ENCODE data around the gene DNLZ. TPM values are rescaled to one million over a fixed set of nuclear protein-coding genes. Genes with fewer than 3 reads are reported as not detected.
A peak's percentile ranks its signal among the peaks of the same experiment; 100 is the strongest.

The DNLZ gene
- total and polyA plus RNA-seq, 9 of the 15 experiments (the other 6 are each of a cell fraction or from before 2014, with no cell fraction given), result 0.17 to 44.6 (median 3.4) TPM

DNA sequence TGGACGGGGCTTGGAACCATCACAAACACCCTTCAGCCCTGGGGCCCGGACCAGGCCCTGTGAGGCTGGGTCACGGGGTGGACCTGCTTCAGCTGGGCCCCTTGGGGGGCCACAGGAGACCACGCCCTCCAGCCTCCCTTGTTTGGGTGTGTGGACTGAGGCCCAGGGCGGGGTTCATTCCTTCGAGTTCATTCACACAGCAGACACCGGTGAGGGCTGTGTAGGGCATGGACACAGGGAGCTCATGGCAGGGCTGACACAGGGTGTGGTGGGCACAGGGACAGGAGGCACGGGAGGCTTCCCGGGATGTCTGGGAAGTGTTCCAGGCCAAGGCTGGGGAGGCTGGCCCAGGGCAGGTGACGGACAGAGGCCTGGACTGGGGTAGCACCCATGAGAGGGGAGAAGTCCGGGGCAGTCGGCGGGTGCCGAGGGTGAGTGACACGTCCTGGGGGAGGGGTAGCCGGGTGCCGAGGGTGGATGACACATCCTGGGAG is 8.9 kb downstream of the DNLZ start:
- H3K4me3 ChIP-seq, result no peak overlapping the region

More for the DNA sequence above, 8.9 kb downstream of the DNLZ start:
- no peak for TF ChIP-seq BMI1 (IDR thresholded peaks at IDR 0.05; ENCODE audit: low read length)
- no peak for TF ChIP-seq BRD4 (IDR thresholded peaks at IDR 0.05)
- TF ChIP-seq, protein P1, sequence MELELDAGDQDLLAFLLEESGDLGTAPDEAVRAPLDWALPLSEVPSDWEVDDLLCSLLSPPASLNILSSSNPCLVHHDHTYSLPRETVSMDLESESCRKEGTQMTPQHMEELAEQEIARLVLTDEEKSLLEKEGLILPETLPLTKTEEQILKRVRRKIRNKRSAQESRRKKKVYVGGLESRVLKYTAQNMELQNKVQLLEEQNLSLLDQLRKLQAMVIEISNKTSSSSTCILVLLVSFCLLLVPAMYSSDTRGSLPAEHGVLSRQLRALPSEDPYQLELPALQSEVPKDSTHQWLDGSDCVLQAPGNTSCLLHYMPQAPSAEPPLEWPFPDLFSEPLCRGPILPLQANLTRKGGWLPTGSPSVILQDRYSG (tag; conservative IDR thresholded peaks at IDR 0.05; ENCODE audit: low read depth), result no peak
- TF ChIP-seq, protein P2, sequence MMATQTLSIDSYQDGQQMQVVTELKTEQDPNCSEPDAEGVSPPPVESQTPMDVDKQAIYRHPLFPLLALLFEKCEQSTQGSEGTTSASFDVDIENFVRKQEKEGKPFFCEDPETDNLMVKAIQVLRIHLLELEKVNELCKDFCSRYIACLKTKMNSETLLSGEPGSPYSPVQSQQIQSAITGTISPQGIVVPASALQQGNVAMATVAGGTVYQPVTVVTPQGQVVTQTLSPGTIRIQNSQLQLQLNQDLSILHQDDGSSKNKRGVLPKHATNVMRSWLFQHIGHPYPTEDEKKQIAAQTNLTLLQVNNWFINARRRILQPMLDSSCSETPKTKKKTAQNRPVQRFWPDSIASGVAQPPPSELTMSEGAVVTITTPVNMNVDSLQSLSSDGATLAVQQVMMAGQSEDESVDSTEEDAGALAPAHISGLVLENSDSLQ (IDR thresholded peaks at IDR 0.05), result peak; percentile 67
- no peak for TF ChIP-seq SAFB2 (IDR thresholded peaks at IDR 0.05; ENCODE audit: borderline replicate concordance, low read depth, low read length, severe bottlenecking)
- TF ChIP-seq FOS (IDR thresholded peaks at IDR 0.05; ENCODE audit: extremely low read depth, insufficient read length), result no peak
- TF ChIP-seq NR2F6 (CRISPR knock-in tag; IDR thresholded peaks at IDR 0.05), result no peak
- TF ChIP-seq TRIM24 (IDR thresholded peaks at IDR 0.05), result no peak
- peaks cover 0 to 90% of the 10 kb centered on the region in 2 experiments; a peak in 4 of 5 replicates for H3K4me1 ChIP-seq (replicated peaks in 1 of 2; ENCODE audit: control insufficient read depth in 2 of 2, insufficient read depth in 2 of 2, low read length in 2 of 2)
- no peak overlapping the region for H2AFZ ChIP-seq (ENCODE audit: low read depth, low read length)
- H3K27me3 ChIP-seq (ENCODE audit: control insufficient read depth in 2 of 2, insufficient read depth in 2 of 2, low read length in 2 of 2), result no peaks in the 10 kb centered on the region
- peak; percentile 6 for ATAC-seq
- ChIA-PET POLR2A (interaction anchor here (0.6 to 1.9 kb wide), 3 partner anchors 9 to 373 kb away, joined by 3 to 9 read pairs (median 3); partner anchors contain the start of gene DNLZ), CTCF (ENCODE audit: low intra/inter-chr PET ratio) (interaction anchor here (1.1 kb wide), 1 partner anchor 9 kb away, joined by 3 read pairs; no protein-coding TSS in a partner anchor)
- H3K9me3 ChIP-seq (replicated peaks; ENCODE audit: control insufficient read depth, insufficient read depth, low read depth, low read length), result no peaks in the 10 kb centered on the region
- H3K9ac ChIP-seq (ENCODE audit: insufficient read depth in 1 of 2, low read depth in 2 of 2, low read length in 2 of 2), result peak overlapping the region in 1 of 2 experiments; percentile 56; a peak in 2 of 4 replicates
- no peak overlapping the region for H3K27ac ChIP-seq (ENCODE audit: extremely low read depth, low read depth, low read length)
- H4K20me1 ChIP-seq (replicated peaks; ENCODE audit: control insufficient read depth, insufficient read depth, low read length), result no peaks in the 10 kb centered on the region; the same call in 1 of the 2 replicates
- in situ Hi-C loops (cut with MboI), result no loop called here
- no TSS peak for BruUV-seq (replicated peaks)
- H3K4me2 ChIP-seq (ENCODE audit: insufficient read depth, low read length), result no peak overlapping the region
- WGBS (ENCODE audit: insufficient coverage, low coverage, missing lambda C conversion rate), result 25% methylated on average over 7 of the region's 17 CpGs
- FAIRE-seq, result no peak
- DNase-seq (ENCODE audit: extremely low read depth in 1 of 4, low spot score in 3 of 4), result peak in 3 of 4 experiments; percentile 31 to 61 (median 51)
- H3K79me2 ChIP-seq (ENCODE audit: control insufficient read depth, insufficient read depth, low read length), result no peaks in the 10 kb centered on the region
- no peaks in the 10 kb centered on the region for H3K36me3 ChIP-seq (ENCODE audit: control insufficient read depth, insufficient read depth, low read length)
- no peaks in the 10 kb centered on the region for H3K9me1 ChIP-seq (ENCODE audit: control insufficient read depth, insufficient read depth, low read length)
- intact Hi-C loops (cut with micrococcal nuclease), result no loop called here

Measured in K562 (cell line).